ENCODE measurements around the gene TNRC18. TPM values are rescaled to one million over a fixed set of nuclear protein-coding genes. Genes with fewer than 3 reads are reported as not detected.

The TNRC18 gene
- total RNA-seq, 4 donors from 2014 or later = 112 to 325 (median 211) TPM

DNA sequence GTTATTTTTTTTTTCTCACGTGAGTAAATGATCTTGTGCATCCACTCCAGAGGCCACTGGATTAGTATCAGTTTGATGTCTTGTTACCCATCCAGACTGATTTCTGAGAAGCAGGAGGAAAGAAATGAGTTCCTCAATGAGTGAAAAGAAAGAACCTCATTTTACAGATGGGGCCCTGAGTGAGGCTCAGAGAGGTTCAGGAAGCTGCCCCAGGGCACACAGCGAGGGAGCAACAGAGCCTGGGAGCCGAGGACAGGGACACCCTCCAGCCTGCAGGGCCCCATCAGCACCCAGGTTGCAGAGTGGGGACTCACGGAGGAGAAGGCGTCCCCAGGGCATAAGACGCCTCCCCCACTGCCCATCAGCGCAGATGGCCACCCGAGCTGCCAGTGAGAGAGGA is 30.9 kb upstream of the TNRC18 start:
- H3K36me3 ChIP-seq = no peaks in the 10 kb centered on the region
- no peaks in the 10 kb centered on the region for H3K4me1 ChIP-seq
- TF ChIP-seq, protein P1, sequence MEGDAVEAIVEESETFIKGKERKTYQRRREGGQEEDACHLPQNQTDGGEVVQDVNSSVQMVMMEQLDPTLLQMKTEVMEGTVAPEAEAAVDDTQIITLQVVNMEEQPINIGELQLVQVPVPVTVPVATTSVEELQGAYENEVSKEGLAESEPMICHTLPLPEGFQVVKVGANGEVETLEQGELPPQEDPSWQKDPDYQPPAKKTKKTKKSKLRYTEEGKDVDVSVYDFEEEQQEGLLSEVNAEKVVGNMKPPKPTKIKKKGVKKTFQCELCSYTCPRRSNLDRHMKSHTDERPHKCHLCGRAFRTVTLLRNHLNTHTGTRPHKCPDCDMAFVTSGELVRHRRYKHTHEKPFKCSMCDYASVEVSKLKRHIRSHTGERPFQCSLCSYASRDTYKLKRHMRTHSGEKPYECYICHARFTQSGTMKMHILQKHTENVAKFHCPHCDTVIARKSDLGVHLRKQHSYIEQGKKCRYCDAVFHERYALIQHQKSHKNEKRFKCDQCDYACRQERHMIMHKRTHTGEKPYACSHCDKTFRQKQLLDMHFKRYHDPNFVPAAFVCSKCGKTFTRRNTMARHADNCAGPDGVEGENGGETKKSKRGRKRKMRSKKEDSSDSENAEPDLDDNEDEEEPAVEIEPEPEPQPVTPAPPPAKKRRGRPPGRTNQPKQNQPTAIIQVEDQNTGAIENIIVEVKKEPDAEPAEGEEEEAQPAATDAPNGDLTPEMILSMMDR (IDR thresholded peaks at IDR 0.05) = no peak
- TF ChIP-seq POLR2A (IDR thresholded peaks at IDR 0.05) = no peak
- no peaks in the 10 kb centered on the region for H3K27me3 ChIP-seq
- no peak overlapping the region for H3K4me3 ChIP-seq
- no peaks in the 10 kb centered on the region for H3K9me3 ChIP-seq
- no peak overlapping the region for H3K27ac ChIP-seq
- DNase-seq = no peak

DNA sequence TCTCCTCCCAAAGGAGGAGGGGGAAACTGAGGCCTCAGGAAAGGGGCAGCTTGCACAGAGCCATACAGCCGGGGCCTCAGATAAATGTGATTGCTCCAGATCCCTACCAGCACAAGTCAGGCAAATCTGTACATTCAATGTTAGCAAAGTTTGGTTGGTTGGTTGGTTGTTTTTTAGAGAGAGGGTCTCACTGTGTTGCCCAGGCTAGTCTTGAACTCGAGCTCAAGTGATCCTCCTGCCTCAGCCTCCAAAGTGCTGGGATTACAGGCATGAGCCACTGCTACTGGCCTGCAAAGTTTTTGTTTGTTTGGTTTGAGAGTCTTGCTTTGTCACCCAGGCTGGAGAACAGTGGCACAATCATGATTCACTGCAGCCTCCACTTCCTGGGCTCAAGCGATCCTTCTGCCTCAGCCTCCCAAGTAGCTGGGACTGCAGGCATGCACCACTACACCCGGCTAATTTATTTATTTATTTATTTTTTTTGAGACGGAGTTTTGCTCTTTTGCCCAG is 30.0 kb upstream of the TNRC18 start:
- Histone ChIP-seq H3K27me3 (no peaks in the 10 kb centered on the region), H3K27ac (no peak overlapping the region), H3K4me3 (no peak overlapping the region), H3K36me3 (no peaks in the 10 kb centered on the region), H3K4me1 (no peaks in the 10 kb centered on the region), H3K9me3 (no peaks in the 10 kb centered on the region)
- TF ChIP-seq, protein P1 (IDR thresholded peaks at IDR 0.05) = no peak
- no peak for TF ChIP-seq POLR2A (IDR thresholded peaks at IDR 0.05)
- DNase-seq = no peak

DNA sequence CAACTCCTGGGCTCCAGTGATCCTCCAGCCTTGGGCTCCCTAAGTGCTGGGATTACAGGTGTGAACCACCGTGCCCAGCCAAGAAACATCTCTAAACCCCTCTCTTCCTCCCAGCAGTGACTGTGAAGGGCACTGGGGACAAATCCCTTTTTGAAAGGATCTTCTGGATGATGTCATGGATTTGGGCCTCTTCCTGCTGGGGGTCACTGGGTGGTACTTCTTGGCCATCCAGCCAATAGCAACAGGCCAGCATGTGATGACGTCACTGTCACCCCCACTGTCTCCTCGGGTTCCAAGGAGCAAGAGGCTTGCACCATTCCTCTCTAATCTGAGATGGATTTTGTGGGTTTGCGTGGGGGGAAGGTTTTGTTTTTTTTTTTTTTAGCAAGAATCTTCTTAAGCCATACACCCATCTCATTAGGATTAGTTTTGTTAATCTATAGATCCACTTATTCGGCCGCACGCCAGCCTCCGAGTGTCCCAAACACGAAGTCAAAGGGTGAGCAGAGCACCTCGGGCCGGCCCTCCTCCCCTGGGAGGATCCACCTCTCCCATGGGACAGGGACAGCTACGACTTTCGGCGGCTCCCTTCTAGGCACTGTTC is 29.4 kb upstream of the TNRC18 start:
- Histone ChIP-seq H3K27me3 (no peaks in the 10 kb centered on the region), H3K9me3 (no peaks in the 10 kb centered on the region), H3K27ac (no peak overlapping the region), H3K4me3 (no peak overlapping the region), H3K4me1 (no peaks in the 10 kb centered on the region), H3K36me3 (no peaks in the 10 kb centered on the region)
- no peak for DNase-seq
- no peak for TF ChIP-seq POLR2A (IDR thresholded peaks at IDR 0.05)
- TF ChIP-seq, protein P1 (IDR thresholded peaks at IDR 0.05) = no peak

DNA sequence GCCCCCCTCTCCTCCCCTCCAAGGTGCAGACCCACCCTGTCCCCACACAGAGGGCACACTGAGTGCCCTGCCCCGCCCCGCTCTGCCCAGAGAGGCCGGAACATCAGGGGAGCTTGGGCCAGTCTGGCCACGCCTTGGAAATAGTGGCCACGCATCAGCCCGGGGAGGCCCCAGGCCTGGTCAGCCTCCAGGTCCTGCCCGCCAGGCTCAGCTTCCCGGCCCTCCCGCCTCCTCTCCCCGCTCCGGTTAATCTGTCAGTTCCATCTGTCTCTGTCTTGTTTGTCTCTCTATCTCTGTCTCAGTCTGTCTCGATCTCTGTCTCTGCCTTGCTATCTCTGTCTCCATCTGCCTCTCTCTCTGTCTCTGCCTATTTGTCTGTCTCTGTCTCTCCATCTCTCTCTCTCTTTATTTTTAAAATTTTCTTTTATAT is 28.9 kb upstream of the TNRC18 start:
- no peaks in the 10 kb centered on the region for H3K27me3 ChIP-seq
- no peak overlapping the region for H3K27ac ChIP-seq
- H3K4me3 ChIP-seq = no peak overlapping the region
- no peak for DNase-seq
- no peaks in the 10 kb centered on the region for H3K36me3 ChIP-seq
- H3K4me1 ChIP-seq = no peaks in the 10 kb centered on the region
- H3K9me3 ChIP-seq = no peaks in the 10 kb centered on the region
- TF ChIP-seq, protein P1 (IDR thresholded peaks at IDR 0.05) = no peak
- TF ChIP-seq POLR2A (IDR thresholded peaks at IDR 0.05) = no peak

DNA sequence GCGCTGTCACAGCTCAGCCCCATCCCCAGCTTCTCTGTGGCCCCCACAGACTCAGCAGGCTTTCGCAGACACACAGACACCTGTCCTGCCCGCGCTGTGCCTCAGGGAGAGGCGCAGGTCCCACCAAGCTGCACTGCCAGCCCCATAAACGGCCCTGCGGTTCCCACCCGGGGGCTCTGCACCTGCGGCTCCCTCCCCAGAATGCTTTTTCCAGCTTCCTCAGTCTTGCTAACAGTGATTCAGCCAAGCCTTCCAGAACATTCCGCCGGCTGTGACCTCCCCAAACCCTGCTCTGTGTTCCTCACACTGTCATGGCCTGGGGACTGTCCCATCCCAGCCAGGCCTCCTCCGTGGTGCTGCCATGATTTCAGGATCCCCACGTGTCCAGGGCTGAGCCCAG is 27.8 kb upstream of the TNRC18 start:
- Histone ChIP-seq H3K9me3 (no peaks in the 10 kb centered on the region), H3K27ac (no peak overlapping the region), H3K4me1 (no peaks in the 10 kb centered on the region), H3K36me3 (no peaks in the 10 kb centered on the region), H3K27me3 (no peaks in the 10 kb centered on the region), H3K4me3 (no peak overlapping the region)
- no peak for DNase-seq
- TF ChIP-seq POLR2A (IDR thresholded peaks at IDR 0.05) = no peak
- TF ChIP-seq, protein P1 (IDR thresholded peaks at IDR 0.05) = no peak

Measured in Peyer's patch (tissue), 4 donors.